Large intestine (tissue), 3 donors: ENCODE measurements around the gene FRMD6. TPM values are rescaled to one million over a fixed set of nuclear protein-coding genes. Genes with fewer than 3 reads are reported as not detected.
"Not testable (repeated sequence)": the region's sequence is repeated elsewhere in the genome, so short reads cannot be mapped to it uniquely, and the experiment has no call there.

Experiments
- DNase-seq, 2 donors: peaks; one replicate each; pipeline versions ENCODE4 v3.0.0 to v3.0.0-alpha.2; 2013
- H3K27ac ChIP-seq: one replicate; pipeline ENCODE4 v1.5.1; 2013; ENCODE audit warnings: low read length
- H3K27me3 ChIP-seq: 2 replicates; pipeline ENCODE4 v1.6.1; 2013; ENCODE audit warnings: low read length; ENCODE audit not compliant: control insufficient read depth, insufficient read depth
- H3K36me3 ChIP-seq: 2 replicates; pipeline ENCODE4 v1.6.1; 2013; ENCODE audit warnings: low read length; ENCODE audit not compliant: control insufficient read depth, insufficient read depth
- H3K4me1 ChIP-seq: one replicate; pipeline ENCODE4 v1.6.1; 2013; ENCODE audit warnings: low read length; ENCODE audit not compliant: control insufficient read depth, insufficient read depth
- H3K4me3 ChIP-seq: one replicate; pipeline ENCODE4 v1.5.1; 2013; ENCODE audit warnings: low read length
- H3K9me3 ChIP-seq: one replicate; pipeline ENCODE4 v1.6.1; 2013; ENCODE audit warnings: mild to moderate bottlenecking, low read depth, low read length, moderate library complexity; ENCODE audit not compliant: control insufficient read depth
- WGBS: methylation state at CpG from one replicate; pipeline ENCODE4 v1.1.5; 2013; ENCODE audit warnings: low lambda C conversion rate; ENCODE audit not compliant: insufficient coverage; 5-methylcytosine and 5-hydroxymethylcytosine counted together
- polyA plus RNA-seq: library from polyadenylated mRNA; unstranded; fragments of 120-200 nt; gene quantifications from one replicate; pipeline ENCODE4 v1.2.1, GENCODE V29; 2013

FRMD6 gene
- polyA plus RNA-seq, 1 donor = 10.3 TPM

GRCh38 chr14:51626788-51627187 lies 24.9 kb upstream of the FRMD6 start:
- no peaks in the 10 kb centered on the region for H3K9me3 ChIP-seq
- no peaks in the 10 kb centered on the region for H3K27me3 ChIP-seq
- no CpG with 5 or more reads among the region's 1 CpG for WGBS

DNA sequence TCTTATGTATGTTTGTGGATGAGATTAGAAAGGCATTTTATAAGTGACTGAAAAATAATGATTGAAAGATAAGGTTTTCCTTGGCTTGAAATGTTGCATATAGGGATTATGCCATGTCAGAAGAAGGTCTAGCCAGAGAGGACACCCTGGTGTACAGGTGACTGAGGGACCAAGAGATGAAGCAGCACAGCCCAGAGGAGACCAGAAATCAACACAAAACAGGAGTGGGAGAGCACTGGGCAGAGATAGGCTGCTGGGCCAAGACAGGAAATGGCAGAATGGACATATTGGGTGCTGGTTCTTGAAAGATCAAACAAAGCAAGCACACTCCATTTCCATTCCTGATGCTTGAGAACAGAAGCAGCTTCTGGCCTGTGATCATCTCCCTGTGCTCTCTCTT lies 24.4 kb upstream of the FRMD6 start:
- no peak for DNase-seq

More at GRCh38 chr14:51626788-51627187, 24.9 kb upstream of the FRMD6 start:
- H3K36me3 ChIP-seq = no peaks in the 10 kb centered on the region
- no peak for DNase-seq
- no peaks in the 10 kb centered on the region for H3K4me1 ChIP-seq
- H3K4me3 ChIP-seq = no peak overlapping the region
- no peak overlapping the region for H3K27ac ChIP-seq

DNA sequence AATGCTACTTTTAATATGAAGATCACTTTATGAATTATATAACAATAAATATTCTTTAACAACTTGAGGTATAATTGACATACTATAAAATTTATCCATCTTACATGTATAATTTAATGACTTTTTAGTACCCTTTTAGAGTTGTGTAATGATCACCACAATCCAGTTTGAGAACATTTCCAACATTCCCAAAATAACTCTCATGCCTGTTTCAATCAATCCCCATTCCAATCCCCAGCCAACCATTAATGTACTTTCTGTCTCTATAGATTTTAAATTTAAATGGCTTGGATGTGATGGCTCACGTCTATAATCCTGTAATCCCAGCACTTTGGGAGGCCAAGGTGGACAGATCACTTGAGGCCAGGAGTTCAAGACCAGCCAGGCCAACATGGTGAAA lies 23.5 kb upstream of the FRMD6 start:
- WGBS = no CpG with 5 or more reads among the region's 1 CpG
- Histone ChIP-seq H3K27me3 (no peaks in the 10 kb centered on the region), H3K4me1 (no peaks in the 10 kb centered on the region), H3K27ac (no peak overlapping the region), H3K9me3 (no peaks in the 10 kb centered on the region), H3K4me3 (no peak overlapping the region), H3K36me3 (no peaks in the 10 kb centered on the region)
- DNase-seq = no peak

More for the DNA sequence above, 24.4 kb upstream of the FRMD6 start:
- Histone ChIP-seq H3K4me3 (no peak overlapping the region), H3K27ac (no peak overlapping the region), H3K27me3 (no peaks in the 10 kb centered on the region), H3K4me1 (no peaks in the 10 kb centered on the region), H3K9me3 (no peaks in the 10 kb centered on the region), H3K36me3 (no peaks in the 10 kb centered on the region)

DNA sequence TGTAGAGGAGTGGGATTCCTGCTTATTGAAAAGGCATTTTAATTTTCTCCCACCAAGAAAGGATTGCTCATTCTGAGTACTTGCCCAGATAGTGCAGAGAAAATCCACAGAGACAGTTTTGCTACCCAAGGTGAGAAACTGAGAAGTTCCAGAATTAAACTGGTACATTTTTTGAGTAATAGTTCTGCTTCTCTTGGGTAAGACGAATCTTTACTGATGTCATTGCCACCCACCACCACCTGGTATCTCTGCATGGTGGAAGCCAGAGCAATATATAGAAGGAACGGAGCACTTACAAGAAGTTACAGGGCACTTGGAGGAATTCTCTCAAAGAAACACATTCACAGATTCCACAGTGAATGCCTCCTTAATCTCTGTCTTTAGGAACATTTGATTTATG lies 20.7 kb upstream of the FRMD6 start:
- H3K27me3 ChIP-seq = no peaks in the 10 kb centered on the region
- DNase-seq = no peak
- no peaks in the 10 kb centered on the region for H3K9me3 ChIP-seq
- no peak overlapping the region for H3K4me3 ChIP-seq
- no peaks in the 10 kb centered on the region for H3K36me3 ChIP-seq
- no peak overlapping the region for H3K27ac ChIP-seq
- no peaks in the 10 kb centered on the region for H3K4me1 ChIP-seq
- WGBS = no CpG with 5 or more reads among the region's 2 CpGs

DNA sequence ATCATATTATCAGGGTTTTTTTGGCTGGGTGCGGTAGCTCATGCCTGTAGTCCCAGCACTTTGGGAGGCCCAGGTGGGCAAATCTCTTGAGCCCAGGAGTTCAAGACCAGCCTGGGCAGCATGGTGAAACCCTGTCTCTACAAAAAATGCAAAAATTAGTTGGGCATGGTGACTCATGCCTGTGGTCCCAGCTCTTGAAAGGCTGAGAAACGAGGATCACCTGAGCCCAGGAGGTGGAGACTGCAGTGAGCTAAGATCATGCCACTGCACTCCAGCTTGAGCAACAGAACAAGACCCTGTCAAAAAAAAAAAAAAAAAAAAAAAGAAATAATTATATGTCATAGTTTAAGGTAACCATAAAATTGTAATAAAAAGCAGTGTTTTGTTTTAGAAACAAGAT lies 18.4 kb upstream of the FRMD6 start:
- not testable (repeated sequence) for H3K4me1 ChIP-seq, H3K9me3 ChIP-seq, H3K27me3 ChIP-seq, DNase-seq, H3K36me3 ChIP-seq, H3K4me3 ChIP-seq, H3K27ac ChIP-seq
- WGBS = no CpG with 5 or more reads among the region's 2 CpGs

GRCh38 chr14:51636109-51636508 lies 15.6 kb upstream of the FRMD6 start:
- H3K36me3 ChIP-seq = no peaks in the 10 kb centered on the region
- H3K27ac ChIP-seq = no peak overlapping the region
- H3K4me1 ChIP-seq = peaks cover 3% of the 10 kb centered on the region
- H3K9me3 ChIP-seq = no peaks in the 10 kb centered on the region
- H3K4me3 ChIP-seq = no peak overlapping the region
- DNase-seq = no peak
- WGBS = 100% methylated on average over 1 of the region's 4 CpGs
- H3K27me3 ChIP-seq = no peaks in the 10 kb centered on the region

- no peak overlapping the region for H3K27ac ChIP-seq
- peak; percentile 9 to 33 for DNase-seq
- H3K4me3 ChIP-seq = no peak overlapping the region
Observed at GRCh38 chr14:51638071-51638944, 13.4 kb upstream of the FRMD6 start.

DNA sequence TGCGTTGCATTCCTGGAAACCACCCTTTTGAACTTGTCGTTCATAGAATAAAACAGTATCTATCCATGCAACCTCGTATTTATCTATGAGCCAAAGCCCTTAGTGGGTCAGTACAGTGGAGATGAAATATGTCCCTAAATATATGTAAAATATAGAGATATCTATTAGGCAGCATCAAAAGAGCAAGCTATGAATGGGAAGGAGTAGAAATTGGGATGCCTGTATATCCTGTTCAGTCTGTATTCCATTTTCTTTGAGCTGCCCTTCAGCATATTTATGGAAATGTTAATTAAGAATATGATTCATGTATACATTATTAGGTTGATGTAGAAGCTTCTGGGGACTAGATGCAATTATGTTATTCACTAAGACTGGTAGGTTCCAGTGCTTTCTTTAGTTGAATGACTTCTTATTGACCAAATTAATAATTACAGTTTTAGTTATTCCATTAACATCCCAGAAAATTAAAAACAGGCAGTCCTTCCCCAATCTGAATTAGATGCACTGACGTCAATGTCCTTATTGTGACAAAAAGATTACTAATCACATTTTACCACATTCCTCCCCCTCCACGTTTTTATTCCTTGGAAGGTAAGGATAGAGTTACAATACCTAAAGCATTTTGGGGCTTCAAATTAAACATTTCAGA lies 11.9 kb upstream of the FRMD6 start:
- Histone ChIP-seq H3K27me3 (no peaks in the 10 kb centered on the region), H3K9me3 (no peaks in the 10 kb centered on the region), H3K36me3 (no peaks in the 10 kb centered on the region), H3K4me3 (no peak overlapping the region), H3K4me1 (peaks cover 3% of the 10 kb centered on the region), H3K27ac (no peak overlapping the region)
- WGBS = 43% methylated on average over 2 of the region's 5 CpGs
- no peak for DNase-seq

More at GRCh38 chr14:51638071-51638944, 13.4 kb upstream of the FRMD6 start:
- Histone ChIP-seq H3K4me1 (peaks cover 3% of the 10 kb centered on the region), H3K9me3 (no peaks in the 10 kb centered on the region), H3K36me3 (no peaks in the 10 kb centered on the region), H3K27me3 (no peaks in the 10 kb centered on the region)
- no CpG with 5 or more reads among the region's 7 CpGs for WGBS

GRCh38 chr14:51643140-51643539 lies 8.6 kb upstream of the FRMD6 start:
- 100% methylated on average over 1 of the region's 3 CpGs for WGBS
- H3K27me3 ChIP-seq = no peaks in the 10 kb centered on the region

DNA sequence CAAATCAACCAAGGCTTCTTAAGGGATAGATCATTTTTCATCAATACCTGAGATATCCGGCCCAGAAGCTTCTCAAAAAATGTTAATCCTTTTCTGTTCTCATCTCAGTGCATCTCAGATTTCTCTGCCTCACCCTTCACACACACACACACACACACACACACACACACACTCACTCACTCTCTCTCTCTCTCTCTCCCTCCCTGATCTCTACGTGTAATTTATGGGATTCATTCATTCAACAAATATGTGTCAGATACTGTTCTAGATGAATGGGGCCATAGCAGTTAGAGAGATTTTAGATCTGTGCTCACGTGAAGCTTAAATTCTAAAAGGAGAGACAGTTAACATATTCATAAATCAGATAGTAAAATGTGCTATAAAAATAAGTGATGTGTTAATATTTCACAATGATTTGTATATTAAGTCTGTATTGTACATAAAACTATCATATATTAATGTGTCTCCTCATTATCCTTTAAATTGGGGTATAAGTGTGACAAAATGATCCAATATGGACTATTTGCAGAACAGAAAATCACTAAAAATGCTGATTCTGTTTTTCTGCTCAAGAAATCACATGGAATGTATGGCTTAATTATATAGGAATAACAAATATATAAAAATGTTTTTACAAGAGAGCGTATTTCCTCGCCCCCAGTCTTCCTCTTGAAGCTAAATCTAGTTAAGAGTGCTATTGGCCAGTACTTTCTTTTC lies 7.3 kb upstream of the FRMD6 start:
- no peaks in the 10 kb centered on the region for H3K9me3 ChIP-seq
- no peak for DNase-seq
- no peaks in the 10 kb centered on the region for H3K27me3 ChIP-seq
- 87% methylated on average over 3 of the region's 5 CpGs for WGBS
- peaks cover 3% of the 10 kb centered on the region for H3K4me1 ChIP-seq
- H3K4me3 ChIP-seq = no peak overlapping the region
- no peaks in the 10 kb centered on the region for H3K36me3 ChIP-seq
- no peak overlapping the region for H3K27ac ChIP-seq

More at GRCh38 chr14:51643140-51643539, 8.6 kb upstream of the FRMD6 start:
- Histone ChIP-seq H3K9me3 (no peaks in the 10 kb centered on the region), H3K4me1 (peaks cover 3% of the 10 kb centered on the region), H3K36me3 (no peaks in the 10 kb centered on the region), H3K4me3 (no peak overlapping the region), H3K27ac (no peak overlapping the region)
- no peak for DNase-seq
